Activated T-cell treated with anti-CD3 and anti-CD28 coated beads, Interleukin-2, amount 50 U/mL, for 48 hours (primary cell): ENCODE measurements around the gene ERO1B.

Experiments used
- DNase-seq, 2 experiments: peaks; one replicate each; pipeline ENCODE4 v3.0.0-alpha.2; 2020

The ERO1B gene

DNA sequence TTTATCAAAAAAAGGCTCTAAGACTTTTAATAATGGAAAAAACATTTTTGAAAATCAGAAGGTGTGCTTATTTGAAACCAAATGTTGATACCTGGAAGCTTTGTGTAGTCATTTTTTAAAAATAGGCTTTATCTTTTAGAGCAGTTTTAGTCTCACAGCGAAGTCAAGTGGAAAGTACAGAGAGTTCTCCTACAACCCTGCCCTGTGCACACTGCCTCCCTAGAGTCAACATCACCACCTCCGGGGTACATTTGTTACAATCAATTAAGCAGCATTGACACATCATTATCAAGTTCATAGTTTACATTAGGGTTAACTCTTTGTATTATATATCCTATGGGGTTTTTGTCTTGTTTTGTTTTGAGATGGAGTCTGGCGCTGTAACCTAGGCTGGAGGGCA lies 10.7 kb upstream of the ERO1B start:
- DNase-seq = no peak

DNA sequence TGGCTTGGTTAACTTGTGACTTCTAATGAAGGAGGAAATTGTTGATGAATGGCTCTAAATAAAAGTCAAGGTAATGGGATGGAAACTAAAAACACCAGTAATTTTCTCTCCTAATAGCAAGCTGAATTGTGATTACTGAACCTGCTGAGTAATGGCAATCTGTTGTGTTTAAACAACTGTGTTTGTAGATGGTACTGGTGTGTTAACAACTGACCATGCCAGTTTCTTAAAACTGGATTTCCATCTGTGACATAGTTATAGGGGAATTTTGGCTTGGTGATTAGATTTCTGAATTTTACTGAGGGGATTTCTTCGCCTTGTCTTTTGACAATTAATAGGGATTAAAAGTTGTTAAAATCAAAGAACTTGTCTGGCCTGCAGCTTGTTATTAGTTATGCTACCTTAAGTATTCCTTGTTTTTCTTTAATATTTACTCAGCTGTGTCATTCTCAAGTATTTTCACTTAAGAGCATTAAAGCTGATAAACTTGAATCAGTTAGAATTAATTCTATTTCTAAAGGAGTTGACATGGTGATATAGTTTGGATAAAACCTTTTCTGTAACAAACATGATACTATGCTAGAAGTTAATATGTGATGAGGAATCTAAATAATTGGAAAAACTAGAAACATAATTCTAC lies 7.9 kb upstream of the ERO1B start:
- no peak for DNase-seq

DNA sequence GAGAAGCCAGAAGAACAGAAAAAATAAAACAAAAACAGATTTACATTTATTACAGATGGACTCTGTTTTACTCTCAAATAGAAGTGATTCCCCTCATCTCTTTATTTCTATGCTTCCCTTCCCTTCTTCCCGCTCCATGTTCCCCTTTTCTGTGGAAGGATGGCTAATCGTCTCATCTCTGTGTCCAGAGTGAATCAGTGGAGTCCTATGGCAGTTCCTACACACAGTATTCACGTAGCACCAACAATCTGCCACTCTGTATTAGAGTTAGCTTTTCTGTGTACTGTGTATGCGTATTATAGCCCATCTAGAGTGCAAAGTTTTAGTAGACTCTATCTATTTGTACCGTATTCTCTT lies 6.8 kb upstream of the ERO1B start:
- DNase-seq = no peak

DNA sequence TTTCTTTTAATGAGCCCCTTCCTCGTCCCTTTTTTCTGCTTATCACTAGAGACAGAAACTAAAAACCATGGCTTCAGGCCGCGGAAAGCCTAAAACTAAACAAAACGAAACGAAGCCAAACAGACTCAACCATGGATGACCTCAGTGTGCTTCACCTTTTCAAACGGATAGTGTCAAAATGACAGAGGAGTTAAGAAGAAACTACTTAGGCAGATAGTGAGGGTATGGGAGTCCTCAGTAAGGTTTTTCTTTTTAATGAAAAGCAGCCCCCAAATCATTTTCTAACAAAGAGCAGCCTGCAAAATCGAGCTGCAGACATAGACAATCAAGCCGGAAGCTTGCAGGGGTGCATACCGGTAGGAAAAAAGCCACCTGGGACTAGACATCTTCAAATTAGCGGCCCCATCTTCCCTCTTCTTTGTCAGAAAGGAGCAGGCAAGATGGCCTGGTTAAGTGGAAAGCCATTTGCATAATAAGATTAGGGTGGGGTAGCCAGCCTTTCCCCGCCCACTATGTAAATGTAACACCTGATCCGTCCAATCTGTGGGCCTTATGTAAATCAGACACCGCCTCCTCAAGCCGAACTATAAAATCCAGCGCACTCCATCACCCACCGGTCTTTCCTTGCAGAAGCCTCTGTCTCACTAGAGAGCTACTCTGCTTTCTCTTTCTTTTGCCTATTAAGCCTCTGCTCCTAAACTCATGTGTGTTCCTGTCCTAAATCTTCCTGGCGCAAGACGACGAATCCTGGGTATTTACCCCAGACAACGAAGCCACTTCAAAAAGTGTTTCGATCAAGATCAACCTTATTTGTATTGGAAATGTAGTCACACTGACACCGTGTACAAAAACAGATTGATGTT lies 6.2 kb upstream of the ERO1B start:
- DNase-seq = no peak

DNA sequence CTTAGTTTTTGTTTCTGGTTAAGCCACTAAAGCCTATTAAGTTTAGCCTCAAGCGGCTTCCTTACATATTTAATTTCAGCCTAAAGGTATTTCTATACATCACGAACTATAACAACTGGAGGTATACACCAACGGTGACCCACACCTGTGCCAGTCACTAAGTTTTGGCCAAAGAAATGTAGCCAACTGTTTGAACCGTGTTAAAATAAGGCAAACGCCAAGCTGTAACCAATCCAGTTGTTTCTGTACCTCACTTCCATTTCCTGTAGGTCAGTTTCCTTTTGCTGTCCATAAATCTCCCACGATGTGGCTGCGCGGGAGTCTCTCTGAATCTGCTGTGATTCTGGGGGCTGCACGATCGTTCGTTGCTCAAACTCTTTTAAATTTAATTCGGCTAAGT lies 5.6 kb upstream of the ERO1B start:
- DNase-seq = no peak

DNA sequence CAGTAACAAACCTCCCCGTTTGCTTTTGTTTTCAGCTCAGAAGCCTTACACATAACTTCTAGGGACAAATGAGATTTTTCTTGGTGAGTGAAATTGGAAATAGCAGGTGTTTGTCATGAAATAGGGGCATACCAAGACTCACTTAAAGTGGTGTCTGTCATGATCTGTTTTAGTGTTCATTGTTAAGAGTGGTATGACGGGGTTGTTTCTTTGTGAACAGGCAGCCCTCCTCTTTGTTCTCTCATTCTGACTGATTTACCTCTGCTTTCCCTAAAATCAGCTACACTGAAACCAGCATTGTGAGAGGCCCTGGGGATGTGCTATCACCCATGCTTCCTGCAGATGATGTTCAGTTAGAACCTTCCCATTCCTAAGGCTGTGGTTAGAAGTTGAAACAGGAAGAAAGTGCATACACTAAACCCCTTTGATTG lies 2.5 kb upstream of the ERO1B start:
- peak; percentile 38 to 46 for DNase-seq

DNA sequence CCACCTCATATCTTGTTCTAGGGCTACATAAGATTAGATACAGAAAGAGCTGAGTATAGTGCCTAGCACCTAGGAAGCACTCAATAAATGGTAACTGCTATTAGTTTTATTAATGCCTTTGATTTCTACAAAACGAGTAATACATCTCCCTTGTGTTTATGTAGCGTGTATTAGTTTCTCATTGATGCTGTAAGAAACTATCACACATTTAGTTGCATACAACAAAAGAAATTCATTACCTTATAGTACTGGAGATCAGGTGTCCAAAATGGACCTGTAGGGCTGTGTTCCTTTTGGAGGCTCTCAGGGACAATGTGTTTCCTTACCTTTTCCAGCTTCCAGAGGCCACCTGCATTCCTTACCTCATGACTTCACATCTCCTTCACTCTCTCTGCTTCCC lies 961 bp upstream of the ERO1B start:
- DNase-seq = no peak

DNA sequence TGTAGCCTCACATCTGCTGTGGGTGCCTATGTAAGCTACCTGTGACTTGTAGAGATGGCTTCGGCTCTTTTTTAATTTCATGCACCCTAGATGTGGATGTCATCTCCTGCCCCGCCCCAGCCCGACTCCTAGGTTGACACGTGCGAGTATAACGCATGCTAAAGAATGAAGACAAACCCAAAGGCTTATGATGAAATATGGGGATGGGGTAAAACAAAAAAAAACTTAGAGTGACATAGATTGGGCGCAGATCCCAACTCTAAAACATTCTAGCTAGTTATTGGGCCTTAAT lies 613 bp upstream of the ERO1B start:
- no peak for DNase-seq

DNA sequence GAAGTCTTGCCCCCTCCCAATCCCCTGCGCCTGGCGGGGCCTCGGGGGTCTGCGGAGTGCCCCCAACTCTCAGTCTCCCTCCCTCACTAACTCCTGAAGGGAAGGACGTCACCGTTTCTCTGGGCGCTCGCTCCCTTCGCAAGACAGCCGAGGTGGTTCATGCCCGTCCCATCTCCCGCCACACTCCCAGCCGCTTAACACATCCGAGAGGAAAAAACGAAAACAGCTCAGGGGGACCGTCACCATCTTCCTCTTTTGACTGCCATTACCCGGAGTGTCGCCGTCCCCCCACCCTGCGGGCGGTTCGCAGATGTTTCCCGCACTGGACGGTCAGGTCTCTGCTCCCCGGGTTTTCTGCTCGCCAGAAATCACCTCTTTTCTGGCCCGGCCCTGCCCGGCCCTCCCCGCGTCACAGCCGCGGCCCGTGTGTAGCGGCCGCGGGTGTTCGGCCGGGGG lies 532 bp downstream of the ERO1B start:
- DNase-seq = peak; percentile 43 to 51

DNA sequence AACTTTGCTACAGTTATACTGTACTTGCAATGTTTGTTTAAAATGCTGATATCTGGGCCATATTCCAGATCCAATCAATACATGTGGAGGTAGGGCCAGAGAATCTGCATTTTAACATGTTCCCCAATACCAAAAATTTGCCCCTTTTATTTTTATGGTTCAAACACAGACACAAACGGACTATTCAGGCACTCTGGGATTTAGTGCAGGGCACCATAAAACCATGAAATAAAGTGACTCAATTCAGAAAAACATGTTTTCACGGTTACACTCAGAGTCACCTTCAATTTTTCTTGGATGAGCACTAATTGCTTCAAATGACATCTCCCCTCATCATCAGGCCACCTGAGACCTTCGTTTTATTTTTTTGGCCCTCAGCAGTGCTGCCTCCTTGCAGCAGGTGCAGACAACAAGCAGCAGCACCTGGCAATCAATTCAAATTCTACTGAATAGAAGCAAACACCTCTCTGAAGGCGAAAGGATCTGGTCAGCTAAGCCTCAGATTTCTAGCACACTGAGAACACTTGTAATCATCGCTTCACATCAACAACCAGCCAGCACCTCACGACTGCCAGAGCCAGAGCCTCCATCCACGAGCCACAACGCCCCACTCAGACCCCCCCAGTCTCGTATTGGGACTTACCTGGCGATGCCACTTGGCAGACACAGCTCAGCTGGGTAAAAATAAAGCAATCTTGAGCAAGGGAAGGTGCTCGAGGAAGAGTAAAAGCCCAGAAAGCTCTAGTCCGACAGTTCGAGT lies 1.1 kb downstream of the ERO1B start:
- peak; percentile 40 to 49 for DNase-seq

DNA sequence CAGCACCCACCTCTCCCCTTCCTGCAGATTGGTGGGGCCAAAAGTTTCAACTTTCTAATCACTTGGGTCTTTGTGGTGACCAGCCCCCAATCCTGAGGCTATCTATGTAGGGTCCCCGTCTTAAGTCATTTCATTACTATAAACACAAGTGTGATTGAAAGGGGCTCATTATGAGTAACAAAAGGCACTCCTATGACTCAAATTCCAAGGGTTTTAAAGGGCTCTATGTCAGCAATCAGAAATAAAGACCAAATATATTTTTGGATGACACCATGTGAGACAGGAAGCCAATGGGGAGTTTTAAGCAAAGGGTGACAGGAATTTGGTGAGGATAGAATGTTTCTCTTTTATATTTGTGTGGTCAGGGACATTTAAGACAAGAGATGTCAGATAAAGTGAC lies 6.2 kb downstream of the ERO1B start:
- DNase-seq = no peak

DNA sequence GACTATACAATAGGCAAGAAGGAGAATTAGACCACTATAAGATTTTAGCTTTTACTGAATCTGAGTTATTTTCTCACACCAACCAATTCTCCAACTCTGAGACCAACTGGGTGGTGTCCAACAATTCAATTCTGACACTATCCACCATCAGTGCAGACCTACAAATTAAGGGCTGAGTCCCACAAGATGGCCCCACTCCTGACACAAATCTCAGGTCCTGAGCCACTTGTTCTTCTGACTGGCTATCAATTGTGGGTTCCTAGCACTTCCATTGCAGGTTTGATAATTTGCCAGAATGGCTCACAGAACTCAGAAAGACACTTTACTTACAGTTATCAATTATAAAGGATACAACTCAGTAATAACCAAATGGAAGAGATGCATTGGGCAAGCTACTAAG lies 6.7 kb downstream of the ERO1B start:
- DNase-seq = no peak

DNA sequence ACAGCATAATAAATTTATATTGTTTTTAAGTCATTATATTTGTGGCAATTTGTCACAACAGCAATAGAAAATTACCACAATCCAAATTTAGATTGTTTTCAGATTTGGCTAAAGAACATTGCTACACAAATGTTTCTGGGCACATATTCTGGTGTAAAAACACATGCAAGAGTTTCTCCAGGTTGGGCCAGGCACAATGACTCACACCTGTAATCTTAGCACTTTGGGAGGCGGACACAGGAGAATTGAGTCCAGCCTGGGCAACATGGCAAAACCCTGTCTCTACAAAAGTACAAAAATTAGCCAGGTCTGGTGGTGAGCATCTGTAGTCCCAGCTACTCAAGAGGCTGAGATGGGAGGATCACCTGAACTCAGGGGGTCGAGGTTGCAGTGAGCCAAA lies 8.4 kb downstream of the ERO1B start:
- no peak for DNase-seq

DNA sequence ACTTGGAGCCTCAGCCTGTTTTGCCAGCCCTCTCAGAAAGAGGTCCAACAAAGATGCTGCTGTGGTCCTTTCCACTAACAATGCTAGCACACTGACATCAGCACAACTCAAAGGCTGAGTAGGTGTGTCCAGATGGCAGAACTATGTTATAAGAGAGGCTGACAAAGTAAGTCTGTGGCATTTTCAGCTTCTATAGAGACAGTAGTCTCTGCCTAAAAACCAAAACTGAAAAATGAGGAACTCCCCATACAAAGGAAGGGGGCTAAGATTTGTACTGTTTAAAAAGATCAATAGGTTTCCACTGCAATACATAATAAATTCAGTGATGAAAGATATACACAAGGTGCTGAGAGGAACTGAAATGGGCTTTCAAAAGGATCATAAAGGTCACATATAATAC lies 12.3 kb downstream of the ERO1B start:
- no peak for DNase-seq

DNA sequence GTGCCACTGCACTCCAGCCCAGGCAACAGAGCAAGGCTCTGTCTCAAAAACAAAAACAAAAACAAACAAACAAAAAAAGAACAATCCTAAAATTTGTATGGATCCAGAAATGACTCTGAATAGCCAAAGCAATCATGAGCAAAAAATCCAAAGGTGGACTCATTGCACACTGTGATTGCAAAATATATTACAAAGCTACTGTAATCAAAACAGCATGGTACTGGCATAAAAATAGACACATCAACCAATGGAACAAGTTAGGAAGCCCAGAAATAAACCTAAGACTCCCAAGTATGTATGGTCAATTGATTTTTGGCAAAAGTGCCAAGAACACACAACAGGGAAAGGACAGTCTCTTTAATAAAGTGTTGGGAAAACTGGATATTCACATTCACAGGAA lies 19.9 kb downstream of the ERO1B start:
- DNase-seq = no peak

DNA sequence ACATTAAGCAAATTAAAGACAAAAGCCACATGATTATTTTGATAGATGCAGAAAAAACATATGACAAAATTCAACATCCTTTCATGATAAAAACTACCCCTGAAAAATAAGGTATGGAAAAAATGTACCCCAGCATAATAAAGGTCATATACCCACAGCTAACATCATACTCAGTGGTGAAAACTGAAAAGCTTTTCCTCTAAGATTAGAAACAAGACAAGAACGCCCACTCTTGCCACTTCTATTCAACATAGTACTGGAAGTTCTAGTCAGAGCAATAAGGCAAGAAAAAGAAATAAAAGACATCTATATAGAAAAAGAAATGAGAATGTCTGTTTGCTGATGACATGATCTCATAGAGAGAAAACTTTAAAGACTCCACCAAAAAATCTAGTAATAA lies 20.7 kb downstream of the ERO1B start:
- no peak for DNase-seq

DNA sequence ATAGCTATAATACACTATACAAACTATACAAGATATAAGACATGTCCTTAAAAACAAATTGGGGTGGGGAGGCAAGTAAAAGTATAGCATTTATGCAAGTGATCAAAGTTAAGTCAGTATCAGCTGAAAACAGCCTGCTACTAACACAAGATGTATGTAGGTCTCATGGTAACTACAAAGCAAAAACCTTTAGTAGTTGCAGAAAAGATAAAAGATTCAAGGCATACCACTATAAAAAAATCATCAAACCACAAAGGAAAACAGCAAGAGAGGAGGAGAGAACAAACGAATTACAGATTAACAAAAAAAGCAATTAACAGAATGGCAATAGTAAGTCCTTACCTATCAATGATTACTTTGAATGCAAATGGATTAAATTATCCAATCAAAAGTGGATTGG lies 22.7 kb downstream of the ERO1B start:
- DNase-seq = no peak

DNA sequence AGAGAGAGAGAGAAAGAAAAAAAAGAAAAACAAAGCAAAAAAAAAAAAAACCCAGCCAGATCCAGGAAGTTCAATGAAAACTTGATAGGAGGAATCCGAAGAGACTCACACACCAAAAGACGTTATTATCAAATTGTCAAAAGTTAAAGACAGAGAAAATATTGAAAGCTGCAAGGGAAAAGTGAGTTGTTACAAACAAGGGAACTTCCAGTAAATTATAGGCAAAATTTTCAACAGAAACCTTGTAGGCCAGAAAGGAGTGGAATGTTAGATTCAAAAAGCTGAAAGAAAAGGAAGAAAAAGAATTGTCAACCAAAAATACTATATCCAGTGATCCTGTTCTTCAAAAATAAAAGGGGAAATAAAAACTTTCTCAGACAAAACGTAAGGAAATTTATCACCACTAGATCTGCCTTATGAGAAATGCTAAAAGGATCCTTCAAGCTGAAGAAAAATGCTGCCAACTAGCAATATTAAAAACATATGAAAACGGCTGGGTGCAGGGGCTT lies 23.6 kb downstream of the ERO1B start:
- no peak for DNase-seq

DNA sequence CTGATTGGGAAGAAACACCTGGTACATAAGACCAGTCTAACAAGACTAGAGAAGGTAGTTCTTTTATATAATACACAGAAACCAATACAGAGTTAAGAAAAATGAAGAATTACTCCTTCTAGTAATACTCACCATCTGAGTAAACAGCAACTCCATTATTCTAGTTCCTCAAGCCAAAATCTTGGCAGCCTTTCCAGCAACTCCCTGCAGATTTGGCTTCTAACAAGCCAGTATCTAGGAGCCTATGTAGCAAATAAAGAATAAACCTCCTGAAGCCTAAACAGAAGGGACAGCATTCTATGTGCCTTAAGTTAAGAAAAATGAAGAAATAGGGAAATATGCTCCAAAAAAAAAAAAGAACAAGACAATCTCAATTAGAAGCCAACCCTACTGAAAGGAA lies 24.5 kb downstream of the ERO1B start:
- no peak for DNase-seq

DNA sequence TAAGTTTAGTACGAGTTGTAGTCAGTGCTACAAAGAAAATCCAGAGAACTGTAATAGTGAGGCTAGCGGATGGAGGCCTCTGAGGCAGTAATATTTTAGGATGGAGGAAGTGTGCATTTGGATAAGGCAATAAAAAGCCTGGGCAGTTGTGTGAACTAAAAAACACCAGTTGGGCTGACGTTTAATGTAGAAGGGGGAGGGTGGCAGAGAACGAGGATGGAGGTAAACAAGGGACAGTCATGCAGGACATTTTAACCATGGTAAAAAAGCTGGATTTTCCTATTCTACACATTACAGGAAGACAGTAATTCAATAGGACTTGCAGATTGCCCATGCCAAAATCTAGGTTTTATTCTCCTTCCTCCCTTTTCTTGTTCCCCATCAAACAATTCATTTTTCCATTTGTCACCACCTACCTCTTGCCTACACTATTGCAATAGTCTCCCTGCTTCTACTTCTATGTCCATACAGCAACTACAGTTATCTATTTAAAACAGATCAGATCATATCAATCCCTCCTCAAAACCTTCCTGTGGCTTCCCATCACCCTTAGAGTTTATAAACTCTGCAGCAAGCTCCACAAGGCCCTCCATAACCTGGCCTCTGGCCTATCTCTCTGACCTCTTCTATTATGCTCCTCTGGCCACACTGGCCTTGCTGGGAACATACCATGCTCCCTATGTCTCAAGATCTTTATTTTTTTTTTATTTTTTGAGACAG lies 27.7 kb downstream of the ERO1B start:
- DNase-seq = no peak

DNA sequence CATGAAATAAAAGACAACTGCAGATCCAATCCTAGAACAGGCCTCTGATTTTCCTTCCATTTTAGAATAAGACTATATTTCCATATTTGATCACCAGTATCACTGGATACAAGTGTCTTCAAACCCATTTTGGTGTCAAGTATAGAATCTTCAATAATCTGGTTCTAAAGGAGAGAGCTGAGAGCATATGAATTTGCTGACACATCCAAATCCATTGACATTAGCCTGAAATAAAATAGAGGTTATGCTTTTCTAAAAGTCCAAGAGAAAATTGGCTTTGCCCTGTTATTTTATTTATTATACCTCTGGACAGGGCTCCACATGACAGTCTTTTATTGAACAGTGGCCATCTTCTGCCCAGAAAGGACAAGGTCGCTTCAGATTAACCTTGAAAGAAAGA lies 28.6 kb downstream of the ERO1B start:
- no peak for DNase-seq

DNA sequence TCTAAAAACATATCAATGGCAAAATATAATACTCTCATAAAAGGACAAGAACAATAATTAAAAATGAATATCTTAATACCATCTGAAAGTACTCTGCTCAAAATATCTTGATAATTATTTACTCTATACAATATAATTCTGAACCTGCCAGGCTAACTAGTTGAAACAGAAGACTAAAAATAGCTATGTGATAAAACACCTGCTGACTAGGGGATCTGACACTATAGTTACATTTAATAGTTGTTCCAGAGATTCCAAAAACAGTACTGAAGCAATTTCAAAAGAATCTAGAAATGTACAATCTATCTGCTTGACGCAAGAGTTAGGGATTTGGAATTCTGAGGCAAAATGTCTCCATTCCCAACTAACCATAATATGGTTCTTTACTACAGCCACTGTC lies 30.2 kb downstream of the ERO1B start:
- DNase-seq = no peak

DNA sequence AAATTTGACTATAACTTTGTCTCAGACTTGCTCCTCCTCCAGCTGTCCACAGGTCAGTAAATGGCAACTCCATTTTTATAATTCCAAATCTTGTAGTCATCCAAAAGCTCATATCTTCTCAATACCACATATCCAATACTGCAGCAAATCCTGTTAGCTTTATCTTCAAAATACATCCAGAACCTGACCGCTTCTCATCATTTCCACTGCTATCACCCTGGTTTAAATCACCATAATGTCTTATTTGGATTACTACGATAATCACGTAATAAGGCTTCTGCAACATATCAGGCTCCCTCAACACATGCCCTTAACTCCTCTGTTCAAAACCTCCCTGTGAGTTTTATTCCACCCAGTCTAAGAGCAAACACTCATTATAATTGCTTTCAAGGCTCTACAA lies 34.5 kb downstream of the ERO1B start:
- DNase-seq = no peak
